HG02943 (cell line): Measurements from ENCODE around the gene DMXL2.
"Not testable (repeated sequence)": the region's sequence is repeated elsewhere in the genome, so short reads cannot be mapped to it uniquely, and the experiment has no call there.

Experiments
- ATAC-seq: cut with Tn5 transposase; IDR thresholded peaks from one replicate; pipeline ENCODE4 v1.9.1; 2021; ENCODE audit warnings: mild to moderate bottlenecking, low read depth, moderate library complexity; ENCODE audit not compliant: unreplicated experiment

DMXL2 gene

DNA sequence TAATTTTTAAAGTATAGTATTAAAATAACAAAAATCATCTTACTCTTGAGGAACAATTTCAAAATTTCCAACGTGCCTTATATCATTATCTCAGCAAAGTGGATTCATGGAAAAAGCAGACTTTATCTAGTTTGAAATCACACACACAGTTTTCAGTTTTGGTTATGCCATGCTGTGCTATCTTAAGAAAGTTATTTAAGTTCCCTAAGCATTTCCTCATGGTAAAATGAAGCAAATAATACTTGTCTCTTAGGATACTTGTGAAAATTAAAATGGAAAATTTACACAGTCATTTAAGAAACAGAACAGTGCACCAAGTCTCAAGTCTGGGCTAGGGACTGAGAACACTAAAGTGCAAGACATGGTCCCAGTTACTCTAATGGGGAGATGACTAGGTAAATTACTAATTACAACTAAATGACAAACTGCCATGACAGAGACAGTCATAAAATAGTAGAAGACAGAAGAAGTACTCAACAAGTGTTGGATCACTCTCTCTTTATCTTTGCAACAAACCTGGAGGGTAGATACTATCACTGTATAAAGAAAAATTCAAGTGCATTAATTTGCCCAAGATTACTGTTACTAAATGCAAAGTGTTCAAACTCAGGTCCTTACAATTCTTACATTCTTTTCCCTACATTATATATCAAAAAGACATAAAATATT is 44.8 kb downstream of the DMXL2 start:
- ATAC-seq, result no peak

DNA sequence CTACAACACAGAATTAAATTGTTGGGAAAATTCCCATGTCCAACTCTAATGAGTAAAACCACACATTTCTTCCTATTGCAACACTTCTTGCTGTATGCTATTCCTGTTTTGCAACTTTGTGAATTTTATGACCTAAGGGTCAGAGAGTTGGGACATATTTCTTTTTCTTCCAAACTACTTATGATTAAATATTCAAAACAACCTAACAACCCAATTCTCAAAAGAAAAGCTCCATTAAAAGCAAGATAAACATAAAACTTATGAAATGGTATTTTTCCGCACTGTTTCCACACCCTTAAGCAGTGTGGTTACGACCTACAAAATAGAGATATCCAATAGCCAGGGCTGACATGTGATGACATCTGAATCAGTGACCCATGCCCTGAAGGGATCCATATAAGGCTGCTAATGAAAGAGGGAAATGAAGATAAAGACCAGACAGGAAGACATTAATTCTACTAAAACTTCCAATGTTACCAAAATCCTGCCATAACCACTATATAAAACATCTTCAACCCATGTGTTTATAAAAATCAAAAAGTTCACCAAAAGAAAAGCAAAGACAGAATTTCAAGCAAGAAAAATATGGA is 45.6 kb downstream of the DMXL2 start:
- ATAC-seq, result no peak

DNA sequence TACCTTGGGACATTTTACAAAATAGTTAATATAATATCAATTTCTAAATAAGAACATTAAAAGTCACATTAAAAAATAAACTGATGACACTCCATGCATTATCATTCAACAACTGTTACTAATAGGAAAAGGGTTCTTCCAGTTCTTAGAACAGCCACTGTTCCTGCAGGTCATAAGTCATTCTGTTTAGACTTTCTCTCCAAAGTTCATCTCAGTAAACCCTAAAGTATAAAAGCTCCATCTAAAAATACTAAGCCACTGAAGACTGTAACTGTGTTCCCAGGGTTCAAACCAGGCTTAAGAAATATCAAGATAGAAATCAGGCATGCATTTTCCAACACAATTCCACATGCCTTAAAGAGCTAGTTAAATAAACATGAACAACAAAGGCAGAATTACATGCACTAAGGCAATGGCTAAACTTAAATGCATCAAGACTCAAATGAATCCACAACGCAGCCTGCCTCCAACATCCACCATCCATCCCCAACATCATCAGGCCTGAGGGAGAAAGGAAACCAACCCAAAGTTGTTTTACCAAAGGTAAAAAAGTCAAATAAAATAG is 46.2 kb downstream of the DMXL2 start:
- no peak for ATAC-seq

DNA sequence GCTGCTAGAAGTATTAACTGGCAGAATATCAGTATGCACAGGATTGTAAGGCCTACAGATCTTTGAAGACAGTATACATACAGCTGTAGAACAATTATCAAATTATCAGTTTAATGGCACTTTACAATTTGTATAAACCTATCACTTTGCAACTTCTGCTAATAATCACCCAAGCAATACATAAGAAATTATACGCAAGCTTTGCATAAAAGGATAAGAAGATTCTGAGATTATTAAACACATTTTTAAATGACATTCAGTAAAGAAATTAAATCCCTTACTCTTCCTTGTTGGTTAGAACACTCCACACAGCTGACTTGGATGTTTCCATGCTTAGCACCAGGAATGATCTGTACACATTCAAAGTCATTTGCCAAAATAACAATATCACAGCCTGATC is 46.8 kb downstream of the DMXL2 start:
- no peak for ATAC-seq

DNA sequence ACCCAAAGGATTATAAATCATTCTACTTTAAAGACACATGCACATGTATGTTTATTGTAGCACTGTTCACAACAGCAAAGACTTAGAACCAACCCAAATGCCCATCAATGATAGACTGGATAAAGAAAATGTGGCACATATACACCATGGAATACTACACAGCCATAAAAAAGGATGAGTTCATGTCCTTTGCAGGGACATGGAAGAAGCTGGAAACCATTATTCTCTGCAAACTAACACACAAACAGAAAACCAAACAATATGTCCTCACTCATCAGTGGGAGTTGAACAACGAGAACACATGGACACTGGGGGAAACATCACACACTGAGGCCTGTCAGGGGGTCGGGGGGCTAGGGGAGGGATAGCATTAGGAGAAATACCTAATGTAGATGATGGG is 49.2 kb downstream of the DMXL2 start:
- ATAC-seq, result not testable (repeated sequence)

DNA sequence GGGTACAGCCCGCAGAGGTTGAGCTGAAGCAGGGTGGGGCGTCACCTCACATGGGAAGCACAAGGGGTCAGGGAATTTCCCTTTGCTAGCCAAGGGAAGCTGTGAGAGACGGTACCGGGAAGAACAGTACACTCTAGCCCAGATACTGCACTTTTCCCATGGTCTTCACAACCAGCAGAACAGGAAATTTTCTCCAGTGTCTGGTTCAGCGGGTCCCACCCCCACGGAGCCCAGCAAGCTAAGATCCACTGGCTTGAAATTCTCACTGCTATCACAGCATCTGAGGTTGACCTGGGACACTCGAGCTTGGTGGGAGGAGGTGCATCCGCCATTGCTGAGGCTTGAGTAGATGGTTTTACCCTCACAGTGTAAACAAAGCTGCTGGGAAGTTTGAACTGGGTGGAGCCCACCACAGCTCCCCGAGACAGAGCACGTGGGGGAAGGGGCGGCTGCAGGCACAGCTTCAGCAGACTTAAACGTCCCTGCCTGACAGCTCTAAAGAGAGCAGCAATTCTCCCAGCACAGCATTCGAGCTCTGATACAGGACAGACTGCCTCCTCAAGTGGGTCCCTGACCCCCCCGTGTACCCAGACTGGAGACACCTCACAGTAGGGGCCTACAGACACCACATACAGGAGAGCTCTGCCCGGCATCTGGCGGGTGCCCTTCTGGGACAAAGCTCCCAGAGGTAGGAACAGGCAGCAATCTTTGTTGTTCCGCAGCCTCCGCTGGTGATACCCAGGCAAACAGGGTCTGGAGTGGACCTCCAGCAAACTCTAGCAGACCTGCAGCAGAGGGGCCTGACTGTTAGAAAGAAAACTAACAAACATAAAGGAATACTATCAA is 53.4 kb downstream of the DMXL2 start:
- not testable (repeated sequence) for ATAC-seq

DNA sequence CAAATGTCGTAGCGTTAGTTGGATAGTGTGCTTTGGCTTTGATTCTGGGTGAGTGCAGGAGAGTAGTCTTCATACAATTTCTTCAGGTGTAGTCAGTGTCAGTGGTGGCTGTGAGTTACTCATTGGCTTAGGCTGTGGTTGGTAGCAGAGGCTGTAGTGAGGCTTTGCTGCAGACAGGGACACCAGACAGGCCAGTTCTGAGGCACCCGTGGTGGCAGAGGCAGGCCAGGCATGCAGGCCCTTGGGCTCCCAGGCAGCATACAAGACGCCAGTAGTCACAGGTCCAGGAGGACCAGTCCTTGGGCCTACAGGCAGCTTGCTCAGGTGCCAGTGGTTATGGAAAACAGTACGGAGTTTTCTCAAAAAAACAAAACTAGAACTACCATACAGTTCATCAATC is 61.3 kb downstream of the DMXL2 start:
- ATAC-seq, result no peak

DNA sequence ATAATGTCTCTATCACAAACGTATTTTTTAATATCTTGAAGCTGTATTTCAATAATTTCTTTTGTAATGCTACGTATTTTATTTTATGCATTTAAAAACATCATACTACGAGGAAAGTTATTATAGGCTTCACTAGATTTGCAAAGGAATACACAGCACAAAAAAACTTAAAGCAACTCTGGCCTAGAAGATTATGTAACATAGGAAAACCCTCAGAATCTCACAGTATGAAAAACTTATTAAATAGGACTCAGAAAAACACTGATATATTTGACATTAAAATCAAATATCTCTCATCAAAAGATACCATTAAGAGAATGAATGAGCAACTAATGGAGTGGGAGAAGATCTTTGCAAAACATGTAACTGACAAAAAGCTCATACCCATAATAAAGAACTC is 63.7 kb downstream of the DMXL2 start:
- no peak for ATAC-seq

DNA sequence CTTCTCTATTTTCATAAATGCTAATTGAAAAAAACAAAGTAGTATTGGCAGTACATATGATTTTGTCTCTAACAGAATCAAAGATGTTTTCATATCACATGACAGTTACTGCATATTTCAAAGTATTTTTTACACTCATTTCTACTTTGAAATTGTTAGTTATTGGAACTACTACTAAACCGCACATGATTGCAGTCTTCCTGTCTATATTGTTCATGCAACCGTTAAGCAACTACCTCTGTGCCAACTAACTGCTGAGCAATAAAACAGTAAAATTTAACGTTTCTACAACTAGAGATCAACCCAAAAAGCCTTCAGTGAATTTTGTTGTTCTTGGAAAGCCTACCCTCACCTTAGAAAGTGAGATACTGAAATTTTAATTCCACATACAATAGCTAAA is 64.2 kb downstream of the DMXL2 start:
- ATAC-seq, result no peak

DNA sequence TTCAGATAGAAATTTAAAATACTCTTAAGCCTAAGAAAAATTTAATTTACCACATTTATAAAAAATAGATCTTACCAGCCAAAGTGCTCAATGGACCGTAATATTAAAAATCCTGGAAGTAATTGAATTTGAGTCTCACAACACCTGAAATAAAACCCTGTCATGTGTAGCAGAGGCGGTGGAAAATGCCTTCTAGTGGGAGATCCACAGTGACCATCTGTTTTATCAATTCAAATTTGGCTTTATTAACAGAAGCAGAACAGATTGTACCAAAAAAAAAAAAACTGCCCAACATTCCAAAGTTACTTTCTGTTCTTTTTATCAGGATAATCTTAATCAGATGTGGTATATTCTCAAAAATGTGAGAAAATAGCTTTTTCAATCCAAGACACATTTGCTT is 71.7 kb downstream of the DMXL2 start:
- no peak for ATAC-seq

DNA sequence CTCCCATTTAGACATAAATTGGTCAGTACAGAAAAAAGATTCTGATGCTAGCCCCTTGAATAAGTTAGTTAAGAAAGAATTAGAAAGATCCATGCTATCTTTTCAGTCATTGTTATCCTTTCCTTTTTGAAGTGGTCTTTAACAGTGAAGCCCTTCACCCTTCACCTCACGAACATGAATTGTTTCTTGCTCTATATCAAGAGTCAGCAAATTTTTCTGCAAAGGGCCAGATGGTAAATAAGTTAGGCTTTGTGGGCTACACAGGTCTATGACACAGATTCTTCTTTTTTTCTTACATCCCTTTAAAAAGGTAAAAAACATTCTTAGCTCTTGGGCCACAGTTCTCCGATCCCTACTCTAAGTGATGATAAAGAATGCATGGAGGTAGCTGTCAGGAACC is 74.9 kb downstream of the DMXL2 start:
- ATAC-seq, result no peak

DNA sequence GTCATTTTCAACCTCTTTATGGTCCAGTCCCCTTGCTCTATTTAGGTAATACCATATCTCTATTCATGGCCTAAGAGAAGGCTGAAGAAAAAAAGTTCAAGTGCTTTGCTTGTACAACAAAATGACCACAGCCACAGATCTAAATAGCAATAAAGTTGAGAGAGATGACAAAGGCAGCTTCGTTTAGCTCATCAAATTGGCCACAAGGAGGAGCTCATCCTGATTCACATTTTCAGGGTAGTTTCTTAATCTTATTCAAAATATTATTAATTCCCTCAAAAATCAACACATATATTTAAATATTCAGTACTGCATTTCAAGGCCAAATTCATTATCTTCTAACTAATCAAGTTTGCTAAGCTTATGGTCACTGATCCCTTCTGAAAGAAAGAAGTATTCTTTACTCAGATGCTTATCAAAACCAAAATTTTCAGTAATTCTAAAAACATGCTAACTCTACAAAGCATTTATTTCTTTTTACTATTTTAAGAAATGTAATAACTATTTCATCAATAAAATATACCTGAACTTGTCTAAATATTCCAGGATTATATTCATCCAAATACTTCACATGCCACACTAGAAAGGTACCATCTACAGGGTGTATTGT is 85.5 kb downstream of the DMXL2 start:
- ATAC-seq, result no peak

DNA sequence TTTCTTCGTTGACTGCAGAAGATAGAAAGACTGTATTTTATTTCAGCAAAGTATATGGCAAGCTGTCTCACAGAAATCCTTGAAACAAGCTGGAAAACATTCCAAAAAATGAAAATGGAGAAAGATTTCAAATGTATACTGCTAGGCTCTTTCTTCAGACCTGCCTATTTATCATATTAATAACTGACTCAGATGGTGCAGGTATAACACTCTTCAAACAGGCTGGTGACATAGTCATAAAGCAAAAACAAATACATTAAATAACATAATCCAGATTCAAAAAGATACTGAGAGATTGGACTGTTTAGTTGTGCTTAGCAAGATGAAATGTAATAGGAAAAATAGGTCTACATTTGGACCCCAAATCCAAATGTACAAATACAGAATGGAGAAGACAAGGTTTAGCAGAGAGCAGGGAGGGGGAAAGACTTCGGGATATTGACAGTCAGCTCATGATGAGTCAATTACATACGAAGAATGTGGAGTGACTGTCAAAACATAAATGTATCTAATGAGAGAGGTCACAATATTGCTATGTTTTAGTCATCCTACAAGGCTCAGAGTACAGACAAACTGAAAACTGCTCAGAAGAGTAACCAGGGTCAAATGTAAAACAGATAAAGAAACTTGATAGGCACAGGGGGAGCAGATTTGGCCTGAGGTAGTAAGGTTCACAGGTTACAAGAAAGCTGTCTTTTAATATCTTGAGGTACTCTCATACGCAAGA is 88.7 kb downstream of the DMXL2 start:
- no peak for ATAC-seq

DNA sequence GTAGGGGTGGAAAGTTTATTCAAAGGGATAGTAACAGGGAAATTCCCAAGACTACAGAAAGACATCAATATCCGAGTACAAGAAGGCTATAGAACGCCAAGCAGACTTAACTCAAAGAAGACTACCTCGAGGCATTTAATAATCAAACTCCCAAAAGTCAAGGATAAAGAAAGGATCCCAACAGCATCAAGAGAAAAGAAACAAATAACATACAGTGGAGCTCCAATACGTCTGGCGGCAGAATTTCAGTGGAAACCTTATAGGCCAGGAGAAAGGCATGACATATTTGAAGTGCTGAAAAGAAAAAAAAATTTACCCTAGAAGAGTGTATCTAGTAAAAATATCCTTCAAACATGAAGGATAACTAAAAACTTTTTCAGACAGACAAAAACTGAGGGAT is 95.6 kb downstream of the DMXL2 start:
- no peak for ATAC-seq

DNA sequence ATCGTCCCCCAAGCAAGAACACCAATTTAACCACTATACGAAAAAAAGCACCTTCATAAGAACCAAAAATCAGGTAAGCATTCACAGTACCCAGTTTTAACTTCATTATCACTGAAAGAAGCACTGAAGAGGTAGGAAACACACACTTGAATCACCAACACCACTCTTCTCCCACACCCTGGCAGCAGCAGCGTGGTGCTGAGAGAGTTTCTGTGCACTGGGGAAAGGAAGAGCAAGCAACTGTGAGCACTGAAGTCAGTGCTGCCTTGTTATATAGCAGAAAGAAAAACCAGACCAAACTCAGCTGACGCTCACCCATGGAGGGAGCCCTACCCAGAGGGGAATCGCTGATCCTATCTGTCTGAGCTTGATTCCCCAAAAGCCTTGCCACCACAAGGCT is 98.2 kb downstream of the DMXL2 start:
- no peak for ATAC-seq

DNA sequence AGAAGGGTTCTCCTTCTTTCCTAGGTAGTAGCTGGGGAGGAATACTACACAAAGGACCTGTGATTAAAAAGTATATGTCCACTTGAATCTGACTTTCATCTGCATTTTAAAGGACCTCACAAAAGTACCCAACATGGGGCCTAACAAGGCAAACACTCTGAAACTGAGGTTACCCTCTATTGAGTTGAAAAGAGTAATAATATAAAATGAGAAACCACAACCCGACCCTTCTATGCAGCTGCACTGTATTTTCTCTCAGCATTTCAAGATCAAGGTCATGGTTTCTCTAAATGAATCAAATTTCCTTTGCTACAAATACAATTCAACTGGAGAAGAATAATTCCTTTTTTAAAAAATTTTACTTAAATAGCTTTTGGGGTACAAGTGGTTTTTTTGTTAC is 106.3 kb downstream of the DMXL2 start:
- ATAC-seq, result no peak

DNA sequence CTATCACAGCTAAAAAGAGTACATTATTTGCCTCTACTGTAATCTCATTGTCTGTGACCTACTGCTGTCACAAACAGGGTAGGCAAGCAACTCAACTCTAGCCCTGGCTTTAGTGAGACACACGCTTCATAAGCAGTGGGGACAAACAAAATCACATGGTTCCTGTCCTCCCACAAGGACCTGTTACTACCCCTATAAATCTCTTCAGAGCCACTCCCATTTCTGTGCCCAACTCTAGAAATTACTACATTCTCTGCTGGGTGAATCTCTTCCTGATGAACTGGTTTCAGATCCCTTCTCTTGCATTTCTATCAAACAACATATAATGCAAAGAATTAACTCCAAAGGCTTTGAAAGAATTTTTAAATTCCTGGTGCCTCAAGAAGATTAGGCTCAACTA is 117.3 kb downstream of the DMXL2 start:
- ATAC-seq, result no peak

DNA sequence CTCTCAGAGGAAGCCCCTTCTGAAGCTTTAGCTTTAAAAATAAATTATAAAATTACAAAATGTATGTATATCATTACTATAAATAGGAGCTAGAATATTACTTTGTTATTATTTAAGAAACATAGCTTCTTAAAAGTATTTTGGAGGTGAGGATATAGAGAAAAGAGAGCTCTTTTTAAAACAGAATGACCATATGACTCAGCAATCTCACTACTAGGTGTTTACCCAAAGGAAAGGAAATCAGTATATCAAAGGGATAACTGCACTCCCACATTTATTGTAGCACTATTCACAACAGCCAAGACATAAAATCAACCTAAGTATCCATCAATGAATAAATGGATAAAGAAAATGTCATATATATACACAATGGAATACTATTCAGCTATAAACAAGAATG is 119.6 kb downstream of the DMXL2 start:
- no peak for ATAC-seq

DNA sequence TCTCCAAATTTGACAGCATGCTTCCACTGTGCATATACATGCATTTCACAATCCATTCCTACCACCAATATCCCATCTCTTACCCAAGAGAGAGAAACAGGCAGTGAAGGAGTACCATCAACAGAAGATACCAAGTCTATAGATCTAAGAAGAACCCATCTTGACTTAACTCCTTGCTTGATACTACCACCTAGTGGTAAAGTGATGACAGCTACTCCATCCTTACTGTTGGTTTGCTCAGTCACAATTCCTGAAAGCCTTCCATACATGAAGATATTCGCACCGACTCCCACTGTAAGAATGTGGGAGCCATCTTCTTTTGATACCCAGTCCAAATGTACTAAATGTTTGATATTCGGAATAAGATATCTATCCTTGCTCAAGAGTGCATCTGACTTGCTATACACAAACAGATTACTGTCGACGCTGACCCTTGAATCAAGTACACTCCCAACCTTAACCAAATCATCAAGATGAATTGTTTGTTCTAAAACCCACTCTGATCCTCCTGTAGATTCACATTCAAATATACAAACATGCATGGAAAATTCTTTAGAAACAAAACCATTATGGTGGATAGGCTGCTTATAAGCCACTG is 123.1 kb downstream of the DMXL2 start:
- ATAC-seq, result no peak

DNA sequence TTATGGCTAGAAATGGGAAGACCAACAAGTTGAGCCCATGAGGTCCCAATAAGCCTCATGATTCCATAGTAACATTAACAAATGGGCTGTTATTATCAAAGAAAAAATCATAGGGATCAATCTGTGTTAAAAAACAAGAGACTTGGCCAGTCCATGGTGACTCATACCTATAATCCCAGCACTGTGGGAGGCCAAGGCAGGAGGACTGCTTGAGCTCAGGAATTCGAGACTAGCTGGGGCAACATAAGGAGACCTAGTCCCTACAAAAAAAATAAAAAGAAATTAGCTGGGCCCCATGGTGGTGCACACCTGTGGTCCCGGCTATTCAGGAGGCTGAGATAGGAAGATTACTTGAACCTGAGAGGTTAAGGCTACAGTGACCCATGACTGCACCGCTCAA is 124.8 kb downstream of the DMXL2 start:
- ATAC-seq, result no peak
